Ishikawa (cell line): Measurements from ENCODE around the gene HIVEP2.

Source experiments
- CEBPB ChIP-seq: IDR thresholded peaks from 2 replicates; pipeline ENCODE4 v1.6.1; 2012
- CREB1 ChIP-seq: IDR thresholded peaks from 2 replicates; pipeline ENCODE4 v1.6.1; 2012; ENCODE audit warnings: low read depth
- EGR1 ChIP-seq: IDR thresholded peaks from 2 replicates; pipeline ENCODE4 v1.6.1; 2012
- EP300 ChIP-seq: IDR thresholded peaks from 2 replicates; pipeline ENCODE4 v1.6.1; 2012; ENCODE audit warnings: borderline replicate concordance
- FOXM1 ChIP-seq: IDR thresholded peaks from 2 replicates; pipeline ENCODE4 v1.6.1; 2012; ENCODE audit warnings: low read depth, borderline replicate concordance
- NFIC ChIP-seq: IDR thresholded peaks from 2 replicates; pipeline ENCODE4 v1.6.1; 2012
- RAD21 ChIP-seq: IDR thresholded peaks from 2 replicates; pipeline ENCODE4 v1.6.1; 2012; ENCODE audit warnings: low read depth
- REST ChIP-seq: IDR thresholded peaks from 2 replicates; pipeline ENCODE4 v1.6.1; 2012; ENCODE audit warnings: low read depth, mild to moderate bottlenecking
- TAF1 ChIP-seq: IDR thresholded peaks from 2 replicates; pipeline ENCODE4 v1.6.1; 2012; ENCODE audit warnings: low read depth, mild to moderate bottlenecking
- TCF12 ChIP-seq: IDR thresholded peaks from 2 replicates; pipeline ENCODE4 v1.6.1; 2012; ENCODE audit warnings: low read depth
- TEAD4 ChIP-seq: IDR thresholded peaks from 2 replicates; pipeline ENCODE4 v1.6.1; 2012
- YY1 ChIP-seq: IDR thresholded peaks from 2 replicates; pipeline ENCODE4 v1.6.1; 2012; ENCODE audit warnings: low read depth
- ZBTB7A ChIP-seq: IDR thresholded peaks from 2 replicates; pipeline ENCODE4 v1.6.1; 2012; ENCODE audit warnings: low read depth
- TF ChIP-seq, protein P1 (sequence below): IDR thresholded peaks from 2 replicates; pipeline ENCODE4 v1.6.1; 2012
- TF ChIP-seq, protein P2 (sequence below): IDR thresholded peaks from 2 replicates; pipeline ENCODE4 v1.6.1; 2012

Gene HIVEP2

DNA sequence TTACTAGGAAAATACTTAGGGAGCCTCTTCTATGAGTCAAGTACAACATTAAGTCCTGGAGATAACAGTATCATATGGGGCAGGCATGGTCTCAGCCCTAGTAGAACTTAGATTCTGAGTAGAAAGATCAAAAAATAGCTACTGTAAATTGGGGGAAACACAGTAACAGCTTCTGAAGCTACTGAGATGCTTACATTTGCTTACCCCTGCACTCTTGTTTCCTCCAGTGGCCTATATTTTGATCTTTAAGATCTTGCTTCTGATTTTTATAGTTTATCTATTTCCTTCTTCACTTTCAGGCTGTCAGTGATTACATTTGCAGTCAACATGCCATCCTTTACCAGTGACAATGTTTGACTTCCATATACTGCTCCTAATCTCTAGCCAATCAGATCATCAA is 35.3 kb downstream of the HIVEP2 start:
- TF ChIP-seq EP300 (no peak), EGR1 (no peak)
- TF ChIP-seq, protein P1, sequence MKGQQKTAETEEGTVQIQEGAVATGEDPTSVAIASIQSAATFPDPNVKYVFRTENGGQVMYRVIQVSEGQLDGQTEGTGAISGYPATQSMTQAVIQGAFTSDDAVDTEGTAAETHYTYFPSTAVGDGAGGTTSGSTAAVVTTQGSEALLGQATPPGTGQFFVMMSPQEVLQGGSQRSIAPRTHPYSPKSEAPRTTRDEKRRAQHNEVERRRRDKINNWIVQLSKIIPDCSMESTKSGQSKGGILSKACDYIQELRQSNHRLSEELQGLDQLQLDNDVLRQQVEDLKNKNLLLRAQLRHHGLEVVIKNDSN, result no peak

GRCh38 chr6:142908235-142908634 is 36.7 kb downstream of the HIVEP2 start:
- TF ChIP-seq YY1 (no peak), REST (no peak)

DNA sequence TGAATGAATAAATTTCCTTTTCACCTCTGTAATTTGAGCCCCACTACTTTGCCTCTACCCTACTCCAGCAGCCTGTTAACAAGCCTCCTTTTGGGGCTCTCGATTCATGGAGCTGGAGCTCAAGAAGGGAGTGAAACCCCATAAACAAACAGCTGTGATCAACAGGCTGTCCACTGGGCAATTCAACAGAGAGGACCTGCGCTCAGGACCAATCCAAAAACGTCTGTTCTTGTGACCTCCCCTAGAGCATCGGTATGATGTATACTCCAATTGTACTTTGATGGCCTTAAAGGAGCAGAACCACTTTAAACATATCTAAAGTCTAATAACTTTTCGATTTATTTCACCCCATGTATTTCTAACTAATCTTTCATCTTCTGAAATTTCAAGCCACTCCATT is 37.4 kb downstream of the HIVEP2 start:
- TF ChIP-seq REST (no peak), YY1 (no peak), ZBTB7A (no peak), FOXM1 (no peak), TAF1 (no peak), TEAD4 (no peak)
- TF ChIP-seq, protein P1, result no peak
- TF ChIP-seq, protein P2, sequence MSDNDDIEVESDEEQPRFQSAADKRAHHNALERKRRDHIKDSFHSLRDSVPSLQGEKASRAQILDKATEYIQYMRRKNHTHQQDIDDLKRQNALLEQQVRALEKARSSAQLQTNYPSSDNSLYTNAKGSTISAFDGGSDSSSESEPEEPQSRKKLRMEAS, result no peak

DNA sequence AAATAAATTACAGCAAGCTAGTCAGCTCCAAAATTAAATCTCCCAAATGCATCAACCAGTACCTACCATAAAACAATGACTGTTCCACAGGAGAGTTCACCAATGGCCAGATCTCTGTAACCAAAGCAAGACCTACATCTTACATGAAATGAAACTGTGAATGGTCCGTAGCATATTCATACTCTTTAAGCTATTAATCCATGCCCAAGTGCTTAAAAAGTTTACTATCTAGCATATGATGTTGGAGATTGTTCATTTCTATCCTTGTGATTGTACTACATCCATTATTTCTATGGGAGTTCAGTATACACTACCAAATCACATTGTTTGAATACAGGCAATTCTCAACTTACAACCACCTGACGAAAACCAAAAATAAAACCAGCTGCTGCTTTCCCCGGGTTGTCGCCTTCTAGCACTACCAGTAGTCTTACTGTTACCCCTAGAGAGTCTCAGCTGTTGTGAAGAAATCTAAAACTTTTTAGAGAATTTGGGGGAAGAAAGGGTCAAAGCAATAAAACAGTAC is 38.0 kb downstream of the HIVEP2 start:
- no peak for TF ChIP-seq NFIC
- TF ChIP-seq YY1, result no peak
- TF ChIP-seq REST, result no peak
- TF ChIP-seq EGR1, result no peak
- TF ChIP-seq, protein P1, result no peak
- TF ChIP-seq, protein P2, result no peak
- no peak for TF ChIP-seq TAF1
- no peak for TF ChIP-seq RAD21
- TF ChIP-seq ZBTB7A, result no peak
- no peak for TF ChIP-seq CREB1
- no peak for TF ChIP-seq TEAD4
- no peak for TF ChIP-seq EP300

DNA sequence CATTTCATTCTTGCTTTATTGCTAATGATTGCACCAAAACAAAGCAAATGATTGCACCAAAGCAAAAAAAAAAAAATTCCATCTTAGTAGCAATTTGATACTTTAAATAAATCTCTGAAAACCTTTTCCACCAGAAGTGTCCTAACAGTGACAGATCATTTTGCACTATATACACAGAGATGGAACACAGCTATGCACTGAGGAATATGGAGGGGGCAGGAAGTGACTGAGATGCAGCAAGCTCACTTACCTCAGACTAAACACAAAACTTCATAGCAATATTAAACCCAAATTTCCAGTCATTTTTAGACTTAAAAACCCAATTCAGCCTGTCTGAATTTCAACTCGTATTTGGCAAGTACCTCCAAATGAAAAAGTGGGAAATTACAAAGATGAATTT is 41.2 kb downstream of the HIVEP2 start:
- no peak for TF ChIP-seq YY1
- TF ChIP-seq, protein P1, result no peak
- TF ChIP-seq, protein P2, result no peak
- TF ChIP-seq EGR1, result no peak
- TF ChIP-seq CREB1, result no peak
- TF ChIP-seq CEBPB, result no peak
- no peak for TF ChIP-seq TCF12
- TF ChIP-seq TEAD4, result no peak
- TF ChIP-seq ZBTB7A, result no peak
- no peak for TF ChIP-seq TAF1
- TF ChIP-seq NFIC, result no peak
- TF ChIP-seq REST, result no peak
- no peak for TF ChIP-seq RAD21
- no peak for TF ChIP-seq EP300
- no peak for TF ChIP-seq FOXM1
